Medulla oblongata (tissue), 1 donor: Measurements from ENCODE around the gene CCDC134.

Experiments
- DNase-seq: peaks from one replicate; pipeline ENCODE4 v3.0.0-alpha.2; 2015; ENCODE audit errors: extremely low spot score

Gene CCDC134

GRCh38 chr22:41782751-41783150 is 17.7 kb upstream of the CCDC134 start:
- DNase-seq = no peak

GRCh38 chr22:41787331-41787730 is 13.1 kb upstream of the CCDC134 start:
- DNase-seq = no peak

GRCh38 chr22:41793871-41794270 is 6.6 kb upstream of the CCDC134 start:
- DNase-seq = no peak

- DNase-seq = no peak
These were observed 1.7 kb upstream of the CCDC134 start for GRCh38 chr22:41798736-41799135.

- peak; percentile 35 for DNase-seq
These were observed 762 bp upstream of the CCDC134 start for GRCh38 chr22:41799486-41800347.

- no peak for DNase-seq
These were observed 804 bp downstream of the CCDC134 start for GRCh38 chr22:41801147-41801819.

GRCh38 chr22:41801886-41802285 is 1.4 kb downstream of the CCDC134 start:
- no peak for DNase-seq

- DNase-seq = no peak
These were observed 5.2 kb downstream of the CCDC134 start for GRCh38 chr22:41805639-41806038.

GRCh38 chr22:41808400-41808799 is 7.9 kb downstream of the CCDC134 start:
- DNase-seq = no peak

GRCh38 chr22:41810022-41810421 is 9.5 kb downstream of the CCDC134 start:
- no peak for DNase-seq

- DNase-seq = no peak
These were observed 12.5 kb downstream of the CCDC134 start for GRCh38 chr22:41812805-41813545.

GRCh38 chr22:41813726-41814410 is 13.4 kb downstream of the CCDC134 start:
- DNase-seq = no peak

- no peak for DNase-seq
These were observed 15.2 kb downstream of the CCDC134 start for GRCh38 chr22:41815716-41816115.

- DNase-seq = no peak
These were observed 15.8 kb downstream of the CCDC134 start for GRCh38 chr22:41816241-41816640.

GRCh38 chr22:41816871-41817270 is 16.4 kb downstream of the CCDC134 start:
- no peak for DNase-seq

- DNase-seq = no peak
These were observed 17.5 kb downstream of the CCDC134 start for GRCh38 chr22:41818011-41818410.

- no peak for DNase-seq
These were observed 18.1 kb downstream of the CCDC134 start for GRCh38 chr22:41818596-41818995.

GRCh38 chr22:41819257-41819656 is 18.8 kb downstream of the CCDC134 start:
- no peak for DNase-seq

- DNase-seq = no peak
These were observed 20.0 kb downstream of the CCDC134 start for GRCh38 chr22:41820447-41820846.

- no peak for DNase-seq
These were observed 21.2 kb downstream of the CCDC134 start for GRCh38 chr22:41821471-41822316.
